Cardiac fibroblast (primary cell): Measurements from ENCODE around the gene EYA4.

ENCODE experiments used
- DNase-seq, 2 donors: peaks; one replicate each; pipeline versions ENCODE4 v3.0.0 to v3.0.0-alpha.2; 2010; ENCODE audit warnings: low read depth in 2 of 2
- H3K4me3 ChIP-seq, 2 donors: replicated peaks in 1 of 2; 1 replicate in 1 of 2; 2 replicates in 1 of 2; pipeline ENCODE4 v1.5.1; 2011; ENCODE audit warnings: low read depth in 2 of 2, low read length in 2 of 2, mild to moderate bottlenecking in 2 of 2, moderate library complexity in 1 of 2
- TF ChIP-seq, protein P1 (sequence below): IDR thresholded peaks from one replicate; pipeline ENCODE4 v1.5.1; 2011; ENCODE audit warnings: low read depth, mild to moderate bottlenecking, low read length, inconsistent platforms

Gene EYA4

DNA sequence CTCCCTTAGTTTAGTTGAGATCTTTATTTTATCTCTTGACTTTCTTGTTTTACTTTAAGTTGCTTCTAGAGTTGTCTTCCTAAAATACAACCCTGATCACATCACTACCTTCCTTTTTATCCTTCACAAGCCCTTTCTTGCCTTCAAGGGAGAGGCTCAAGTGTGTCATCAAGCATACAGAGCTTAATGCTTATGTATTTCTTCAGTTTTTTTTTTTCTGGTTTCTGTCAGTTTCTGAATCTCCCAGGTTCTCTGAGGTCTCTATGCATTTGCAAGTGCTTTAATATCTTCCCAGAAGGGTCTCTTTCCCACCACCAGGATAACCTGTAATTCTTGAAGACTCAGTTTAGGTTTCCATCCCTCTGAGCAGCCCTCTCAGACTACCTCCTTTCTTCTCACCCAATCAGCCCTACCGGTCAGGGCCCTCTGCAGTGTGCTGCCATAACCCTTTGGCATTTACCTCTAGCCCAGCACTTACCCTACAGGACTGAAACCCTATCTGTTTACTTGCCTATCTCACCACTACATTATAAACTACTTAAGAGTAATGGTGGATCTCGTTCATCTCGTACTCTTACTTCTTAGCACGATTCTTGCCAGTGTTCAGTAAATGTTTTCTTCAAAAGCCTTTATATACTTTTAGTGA is 36.9 kb downstream of the EYA4 start:
- TF ChIP-seq, protein P1, sequence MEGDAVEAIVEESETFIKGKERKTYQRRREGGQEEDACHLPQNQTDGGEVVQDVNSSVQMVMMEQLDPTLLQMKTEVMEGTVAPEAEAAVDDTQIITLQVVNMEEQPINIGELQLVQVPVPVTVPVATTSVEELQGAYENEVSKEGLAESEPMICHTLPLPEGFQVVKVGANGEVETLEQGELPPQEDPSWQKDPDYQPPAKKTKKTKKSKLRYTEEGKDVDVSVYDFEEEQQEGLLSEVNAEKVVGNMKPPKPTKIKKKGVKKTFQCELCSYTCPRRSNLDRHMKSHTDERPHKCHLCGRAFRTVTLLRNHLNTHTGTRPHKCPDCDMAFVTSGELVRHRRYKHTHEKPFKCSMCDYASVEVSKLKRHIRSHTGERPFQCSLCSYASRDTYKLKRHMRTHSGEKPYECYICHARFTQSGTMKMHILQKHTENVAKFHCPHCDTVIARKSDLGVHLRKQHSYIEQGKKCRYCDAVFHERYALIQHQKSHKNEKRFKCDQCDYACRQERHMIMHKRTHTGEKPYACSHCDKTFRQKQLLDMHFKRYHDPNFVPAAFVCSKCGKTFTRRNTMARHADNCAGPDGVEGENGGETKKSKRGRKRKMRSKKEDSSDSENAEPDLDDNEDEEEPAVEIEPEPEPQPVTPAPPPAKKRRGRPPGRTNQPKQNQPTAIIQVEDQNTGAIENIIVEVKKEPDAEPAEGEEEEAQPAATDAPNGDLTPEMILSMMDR, result no peak
- no peak for DNase-seq
- no peak overlapping the region for H3K4me3 ChIP-seq

DNA sequence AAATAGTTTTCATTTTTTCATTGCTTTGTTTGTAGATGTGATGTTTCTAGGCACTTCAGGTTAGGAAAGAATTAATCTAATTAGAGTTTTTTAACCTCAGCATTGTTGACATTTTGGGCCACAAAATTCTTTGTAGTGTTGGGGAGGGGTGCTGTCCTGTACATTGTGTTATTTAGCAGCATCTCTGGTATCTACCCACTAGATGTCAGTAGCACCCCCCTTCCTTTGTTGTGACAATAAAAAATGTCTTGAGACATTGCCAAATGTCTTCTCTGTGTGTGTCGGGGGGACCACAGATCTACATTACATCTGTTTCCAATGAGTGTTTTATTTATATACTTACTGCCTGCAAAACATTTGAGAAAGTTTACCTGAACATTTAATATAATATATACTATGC is 45.6 kb downstream of the EYA4 start:
- no peak overlapping the region for H3K4me3 ChIP-seq
- TF ChIP-seq, protein P1, result peak; percentile 66
- DNase-seq, result peak; percentile 53 to 58

DNA sequence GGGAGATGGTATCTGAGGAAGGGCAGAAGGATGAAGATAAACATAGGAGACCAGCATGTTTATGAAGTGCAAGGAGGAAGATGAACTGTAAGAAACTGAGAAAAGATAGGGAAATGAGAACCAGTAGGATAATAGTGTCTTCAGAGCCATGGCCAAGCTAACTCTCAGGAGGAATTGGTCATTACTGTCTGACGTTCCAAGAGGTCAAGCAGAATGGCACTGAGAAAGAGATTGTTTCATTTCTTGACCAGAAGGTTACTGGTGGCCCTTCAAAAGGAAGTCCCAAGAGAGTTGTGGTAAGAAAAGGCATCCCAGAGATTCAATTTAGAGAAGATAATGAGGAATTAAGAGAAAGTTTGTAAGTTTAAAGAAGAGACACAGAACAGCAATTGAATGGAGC is 47.5 kb downstream of the EYA4 start:
- DNase-seq, result peak; percentile 13 to 28
- H3K4me3 ChIP-seq, result no peak overlapping the region
- TF ChIP-seq, protein P1, result no peak

DNA sequence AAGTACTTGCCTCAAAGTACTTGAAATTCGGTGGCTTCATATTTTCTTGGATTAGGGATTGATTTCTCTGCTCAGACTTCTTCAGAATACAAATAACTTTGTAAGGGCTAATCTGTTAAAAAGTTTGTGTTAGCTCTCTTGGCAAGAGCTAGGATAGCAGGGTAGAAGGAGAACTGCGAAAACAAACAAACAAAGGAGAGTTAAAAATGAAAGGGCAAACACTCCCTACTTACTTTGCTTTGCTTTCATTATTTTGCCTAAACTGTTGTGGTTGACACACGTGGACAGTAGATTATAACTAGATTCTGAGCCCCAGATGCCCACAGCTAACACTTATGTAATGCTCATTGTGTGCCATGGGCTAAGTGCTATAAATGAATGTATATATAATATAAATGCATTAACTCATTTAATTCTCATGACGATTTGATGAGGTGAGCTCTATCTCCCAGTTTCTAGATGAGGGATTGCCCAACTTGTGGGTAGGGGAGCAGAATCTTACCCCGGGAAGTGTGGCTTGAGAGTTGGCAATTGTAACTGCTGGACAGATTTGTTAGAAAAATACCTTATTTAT is 48.7 kb downstream of the EYA4 start:
- H3K4me3 ChIP-seq, result no peak overlapping the region
- DNase-seq, result no peak
- TF ChIP-seq, protein P1, result no peak

DNA sequence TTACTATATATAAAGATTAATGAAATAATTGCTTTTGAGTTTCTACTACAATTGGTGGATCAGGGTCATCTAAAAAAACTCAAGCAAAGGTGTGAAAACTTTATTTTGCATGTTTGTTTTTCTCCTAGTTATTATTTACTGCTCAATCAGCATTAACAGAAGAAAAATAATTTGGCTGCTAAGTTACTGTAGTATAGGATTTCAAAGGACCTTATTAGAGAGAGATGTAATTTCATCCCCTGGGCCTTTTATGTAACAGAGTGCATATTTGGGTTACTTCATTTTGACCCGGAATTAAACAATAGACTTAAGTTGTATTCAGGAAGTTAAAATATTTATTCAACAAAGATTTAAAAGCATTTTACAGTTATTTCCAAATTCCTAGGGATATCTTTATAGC is 49.8 kb downstream of the EYA4 start:
- no peak overlapping the region for H3K4me3 ChIP-seq
- TF ChIP-seq, protein P1, result no peak
- DNase-seq, result peak in 1 of 2 donors; percentile 8

DNA sequence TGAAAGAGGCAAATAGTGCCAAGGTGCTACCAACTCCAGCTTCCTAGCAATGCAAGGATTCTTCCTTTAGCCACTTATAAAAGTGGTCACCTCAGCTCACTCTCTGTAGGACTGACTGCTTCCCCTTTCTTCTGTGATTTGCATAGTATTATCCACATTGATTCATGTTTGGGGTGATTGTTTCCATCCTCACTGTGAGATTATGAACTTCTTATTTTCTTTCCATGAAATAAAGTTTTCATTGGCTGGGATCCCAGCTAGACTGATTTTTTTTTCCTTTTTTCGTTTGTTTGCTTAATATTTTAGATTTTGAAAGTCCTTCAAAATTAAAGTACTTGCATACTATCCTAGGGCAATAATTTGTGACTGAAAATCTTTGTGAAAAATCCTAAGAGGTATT is 50.5 kb downstream of the EYA4 start:
- peak; percentile 5 to 44 for DNase-seq
- TF ChIP-seq, protein P1, result no peak

DNA sequence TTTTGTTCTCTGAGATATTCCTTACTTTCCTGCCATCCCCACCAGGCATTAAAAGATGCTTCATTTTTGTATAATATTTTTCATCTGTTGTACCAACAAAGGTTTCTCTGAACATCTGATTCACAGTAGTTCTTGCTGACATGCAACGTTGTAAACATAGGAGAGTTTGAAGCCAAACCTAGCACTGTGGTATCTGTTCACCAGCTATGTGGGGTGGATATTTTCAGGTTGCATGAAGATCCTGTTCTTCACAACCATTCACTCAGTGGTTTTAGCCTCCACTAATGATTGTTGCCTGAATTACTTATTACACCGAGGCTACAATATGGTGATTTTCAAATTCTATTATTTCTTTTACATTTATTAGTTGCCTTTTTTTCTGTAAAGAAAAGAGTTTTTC is 56.5 kb downstream of the EYA4 start:
- no peak overlapping the region for H3K4me3 ChIP-seq
- no peak for DNase-seq
- TF ChIP-seq, protein P1, result no peak

More for the DNA sequence above, 50.5 kb downstream of the EYA4 start:
- H3K4me3 ChIP-seq, result no peak overlapping the region
